Liver (tissue), 2 donors: ENCODE data around the gene FAM185A.

Source experiments
- FOXA1 ChIP-seq: IDR thresholded peaks from 2 replicates; pipeline ENCODE4 v1.6.1; 2016; ENCODE audit warnings: antibody characterized with exemption
- TF ChIP-seq, protein P1 (sequence below): fragments of 150-350 bp; IDR thresholded peaks from 2 replicates; pipeline ENCODE4 v1.5.1; 2017; ENCODE audit warnings: improper control_type of control experiment, low read depth, low read length; ENCODE audit not compliant: missing input control
- TF ChIP-seq, protein P2 (sequence below): IDR thresholded peaks from 2 replicates; pipeline ENCODE4 v1.6.1; 2016; ENCODE audit warnings: antibody characterized with exemption
- donor health status: healthy.

- TF ChIP-seq, protein P1, sequence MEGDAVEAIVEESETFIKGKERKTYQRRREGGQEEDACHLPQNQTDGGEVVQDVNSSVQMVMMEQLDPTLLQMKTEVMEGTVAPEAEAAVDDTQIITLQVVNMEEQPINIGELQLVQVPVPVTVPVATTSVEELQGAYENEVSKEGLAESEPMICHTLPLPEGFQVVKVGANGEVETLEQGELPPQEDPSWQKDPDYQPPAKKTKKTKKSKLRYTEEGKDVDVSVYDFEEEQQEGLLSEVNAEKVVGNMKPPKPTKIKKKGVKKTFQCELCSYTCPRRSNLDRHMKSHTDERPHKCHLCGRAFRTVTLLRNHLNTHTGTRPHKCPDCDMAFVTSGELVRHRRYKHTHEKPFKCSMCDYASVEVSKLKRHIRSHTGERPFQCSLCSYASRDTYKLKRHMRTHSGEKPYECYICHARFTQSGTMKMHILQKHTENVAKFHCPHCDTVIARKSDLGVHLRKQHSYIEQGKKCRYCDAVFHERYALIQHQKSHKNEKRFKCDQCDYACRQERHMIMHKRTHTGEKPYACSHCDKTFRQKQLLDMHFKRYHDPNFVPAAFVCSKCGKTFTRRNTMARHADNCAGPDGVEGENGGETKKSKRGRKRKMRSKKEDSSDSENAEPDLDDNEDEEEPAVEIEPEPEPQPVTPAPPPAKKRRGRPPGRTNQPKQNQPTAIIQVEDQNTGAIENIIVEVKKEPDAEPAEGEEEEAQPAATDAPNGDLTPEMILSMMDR = no peak
- TF ChIP-seq, protein P2, sequence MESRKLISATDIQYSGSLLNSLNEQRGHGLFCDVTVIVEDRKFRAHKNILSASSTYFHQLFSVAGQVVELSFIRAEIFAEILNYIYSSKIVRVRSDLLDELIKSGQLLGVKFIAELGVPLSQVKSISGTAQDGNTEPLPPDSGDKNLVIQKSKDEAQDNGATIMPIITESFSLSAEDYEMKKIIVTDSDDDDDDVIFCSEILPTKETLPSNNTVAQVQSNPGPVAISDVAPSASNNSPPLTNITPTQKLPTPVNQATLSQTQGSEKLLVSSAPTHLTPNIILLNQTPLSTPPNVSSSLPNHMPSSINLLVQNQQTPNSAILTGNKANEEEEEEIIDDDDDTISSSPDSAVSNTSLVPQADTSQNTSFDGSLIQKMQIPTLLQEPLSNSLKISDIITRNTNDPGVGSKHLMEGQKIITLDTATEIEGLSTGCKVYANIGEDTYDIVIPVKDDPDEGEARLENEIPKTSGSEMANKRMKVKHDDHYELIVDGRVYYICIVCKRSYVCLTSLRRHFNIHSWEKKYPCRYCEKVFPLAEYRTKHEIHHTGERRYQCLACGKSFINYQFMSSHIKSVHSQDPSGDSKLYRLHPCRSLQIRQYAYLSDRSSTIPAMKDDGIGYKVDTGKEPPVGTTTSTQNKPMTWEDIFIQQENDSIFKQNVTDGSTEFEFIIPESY = no peak
- TF ChIP-seq FOXA1 = no peak
These were observed 92.5 kb downstream of the FAM185A start for GRCh38 chr7:102841290-102841689.
